Midbrain (tissue), 1 donor: Measurements from ENCODE around the gene ABLIM2.

Experiments
- DNase-seq: peaks from one replicate; lab custom pipeline; 2025; lab: John Stamatoyannopoulos, UW

ABLIM2 gene

GRCh38 chr4:8005033-8005808 lies 153.4 kb downstream of the ABLIM2 start:
- no peak for DNase-seq

GRCh38 chr4:8004066-8004465 lies 154.5 kb downstream of the ABLIM2 start:
- DNase-seq = no peak

- DNase-seq = no peak
Measured at GRCh38 chr4:8002525-8003309, 155.9 kb downstream of the ABLIM2 start.

- no peak for DNase-seq
Measured at GRCh38 chr4:8001564-8002355, 156.9 kb downstream of the ABLIM2 start.

GRCh38 chr4:8000721-8001491 lies 157.7 kb downstream of the ABLIM2 start:
- no peak for DNase-seq

- no peak for DNase-seq
Measured at GRCh38 chr4:8000247-8000646, 158.4 kb downstream of the ABLIM2 start.

GRCh38 chr4:7999695-8000094 lies 158.9 kb downstream of the ABLIM2 start:
- no peak for DNase-seq

GRCh38 chr4:7999279-7999678 lies 159.3 kb downstream of the ABLIM2 start:
- DNase-seq = no peak

GRCh38 chr4:7998447-7998846 lies 160.2 kb downstream of the ABLIM2 start:
- no peak for DNase-seq

GRCh38 chr4:7995866-7996265 lies 162.7 kb downstream of the ABLIM2 start:
- DNase-seq = no peak

- DNase-seq = no peak
Measured at GRCh38 chr4:7995135-7995534, 163.5 kb downstream of the ABLIM2 start.

- DNase-seq = no peak
Measured at GRCh38 chr4:7993671-7994070, 164.9 kb downstream of the ABLIM2 start.

- no peak for DNase-seq
Measured at GRCh38 chr4:7992846-7993245, 165.8 kb downstream of the ABLIM2 start.

GRCh38 chr4:7990807-7991459 lies 167.7 kb downstream of the ABLIM2 start:
- DNase-seq = no peak

GRCh38 chr4:7989654-7990053 lies 169.0 kb downstream of the ABLIM2 start:
- DNase-seq = no peak

- DNase-seq = no peak
Measured at GRCh38 chr4:7988437-7988836, 170.2 kb downstream of the ABLIM2 start.

- DNase-seq = peak; percentile 70
Measured at GRCh38 chr4:7987148-7987989, 171.2 kb downstream of the ABLIM2 start.

- DNase-seq = no peak
Measured at GRCh38 chr4:7985891-7986441, 172.6 kb downstream of the ABLIM2 start.

GRCh38 chr4:7985072-7985471 lies 173.5 kb downstream of the ABLIM2 start:
- no peak for DNase-seq
